H1 (cell line): ENCODE measurements around the gene MYL7. TPM values are rescaled to one million over a fixed set of nuclear protein-coding genes. Genes with fewer than 3 reads are reported as not detected.

ENCODE experiments used
- CTCF ChIA-PET: fragments of 300-600 bp; sonication (Branson Sonifier 250); formaldehyde crosslinking; loops from one replicate; lab custom pipeline; 2021; ENCODE audit not compliant: partially characterized antibody; lab: Charles Lee
- POLR2A ChIA-PET: fragments of 300-600 bp; sonication (Branson Sonifier 250); formaldehyde crosslinking; loops from one replicate; lab custom pipeline; 2021; ENCODE audit warnings: inconsistent platforms; ENCODE audit not compliant: partially characterized antibody; lab: Charles Lee
- DNase-seq, 2 experiments: peaks; one replicate each; pipeline versions ENCODE4 v3.0.0 to v3.0.0-alpha.2; 2010 to 2022; ENCODE audit warnings: low spot score in 2 of 2, low read depth in 1 of 2, mixed read lengths in 1 of 2
- FAIRE-seq: peaks from 2 replicates; lab custom pipeline; 2011; peaks lifted over from hg19 to GRCh38; lab: Jason Lieb, UNC
- H2AFZ ChIP-seq: 2 replicates; pipeline ENCODE4 v1.8.1; 2012; ENCODE audit warnings: low read length, inconsistent platforms
- H2AK5ac ChIP-seq: 2 replicates; pipeline ENCODE4 v1.6.1; 2013; ENCODE audit warnings: low read depth, low read length
- H2BK120ac ChIP-seq: replicated peaks from 2 replicates; pipeline ENCODE3; 2013; ENCODE audit warnings: low read depth, low read length, inconsistent platforms
- H2BK12ac ChIP-seq: 2 replicates; pipeline ENCODE4 v1.6.1; 2013; ENCODE audit warnings: low read depth, low read length
- H2BK15ac ChIP-seq: 2 replicates; pipeline ENCODE4 v1.6.1; 2013; ENCODE audit warnings: low read length
- H2BK20ac ChIP-seq: 2 replicates; pipeline ENCODE4 v1.6.1; 2013; ENCODE audit warnings: low read length
- H2BK5ac ChIP-seq: 2 replicates; pipeline ENCODE4 v1.6.1; 2013; ENCODE audit warnings: low read depth, low read length
- H3K14ac ChIP-seq: 2 replicates; pipeline ENCODE4 v1.6.1; 2013; ENCODE audit warnings: inconsistent platforms; ENCODE audit not compliant: insufficient read length
- H3K18ac ChIP-seq: 2 replicates; pipeline ENCODE4 v1.6.1; 2013; ENCODE audit warnings: low read length; ENCODE audit errors: extremely low read depth
- H3K23ac ChIP-seq: 2 replicates; pipeline ENCODE4 v1.6.1; 2013; ENCODE audit warnings: inconsistent platforms; ENCODE audit not compliant: insufficient read length
- H3K23me2 ChIP-seq: 2 replicates; pipeline ENCODE4 v1.6.1; 2013; ENCODE audit warnings: low read depth, low read length
- H3K27ac ChIP-seq: 2 replicates; pipeline ENCODE4 v1.6.1; 2011; ENCODE audit warnings: low read depth, low read length, inconsistent platforms
- H3K27me3 ChIP-seq, 4 experiments: replicated peaks in 1 of 4; 1 replicate in 1 of 4; 2 replicates in 3 of 4; pipeline versions ENCODE4 v1.6.1 to v1.8.1; 2011 to 2013; ENCODE audit warnings: low read length in 3 of 4, mild to moderate bottlenecking in 3 of 4, inconsistent platforms in 2 of 4, mixed read lengths in 2 of 4, moderate library complexity in 1 of 4; ENCODE audit not compliant: control insufficient read depth in 3 of 4, insufficient read depth in 3 of 4; ENCODE audit errors: extremely low read depth in 1 of 4
- H3K36me3 ChIP-seq, 4 experiments: 2 replicates each; pipeline versions ENCODE4 v1.6.1 to v1.8.1; 2011 to 2013; ENCODE audit warnings: mild to moderate bottlenecking in 4 of 4, low read length in 3 of 4, moderate library complexity in 2 of 4, control low read depth in 1 of 4, inconsistent platforms in 1 of 4; ENCODE audit not compliant: insufficient read depth in 4 of 4, control insufficient read depth in 2 of 4
- H3K4ac ChIP-seq: replicated peaks from 2 replicates; pipeline ENCODE3; 2013; ENCODE audit warnings: low read length, low read depth, mixed read lengths, inconsistent platforms; ENCODE audit not compliant: insufficient read length
- H3K4me1 ChIP-seq, 4 experiments: replicated peaks in 1 of 4; 1 replicate in 1 of 4; 2 replicates in 3 of 4; pipeline versions ENCODE4 v1.6.1 to v1.8.1; 2011 to 2013; ENCODE audit warnings: low read length in 3 of 4, inconsistent platforms in 2 of 4, mixed read lengths in 1 of 4; ENCODE audit not compliant: insufficient read depth in 4 of 4, control insufficient read depth in 3 of 4
- H3K4me2 ChIP-seq, 2 experiments: 2 replicates each; pipeline versions ENCODE4 v1.6.1 to v1.8.1; 2011 to 2013; ENCODE audit warnings: low read depth in 2 of 2, low read length in 2 of 2, control low read depth in 1 of 2, inconsistent platforms in 1 of 2, mild to moderate bottlenecking in 1 of 2; ENCODE audit not compliant: insufficient read depth in 1 of 2
- H3K4me3 ChIP-seq, 4 experiments: fragments of 200-600, 300-600 bp in 1 of 4; sonication (generic), shearing (Covaris generic), sonication (Bioruptor Twin) in 1 of 4; 2 replicates each; pipeline versions ENCODE4 v1.5.1 to v1.8.1; 2011 to 2016; ENCODE audit warnings: low read length in 4 of 4, low read depth in 3 of 4, control low read depth in 2 of 4, inconsistent platforms in 2 of 4, mild to moderate bottlenecking in 2 of 4, mixed read lengths in 1 of 4, moderate library complexity in 1 of 4; ENCODE audit not compliant: insufficient read depth in 2 of 4; ENCODE audit errors: extremely low read depth in 1 of 4
- H3K56ac ChIP-seq: replicated peaks from 2 replicates; pipeline ENCODE3; 2013; ENCODE audit warnings: low read depth, mild to moderate bottlenecking, mixed read lengths, low read length, inconsistent platforms; ENCODE audit not compliant: insufficient read length
- H3K79me1 ChIP-seq: 2 replicates; pipeline ENCODE4 v1.6.1; 2013; ENCODE audit warnings: low read depth, low read length, control low read depth
- H3K79me2 ChIP-seq, 2 experiments: 2 replicates each; pipeline versions ENCODE4 v1.6.1 to v1.8.1; 2012 to 2013; ENCODE audit warnings: low read length in 2 of 2, mild to moderate bottlenecking in 2 of 2, inconsistent platforms in 1 of 2; ENCODE audit not compliant: insufficient read depth in 2 of 2, control insufficient read depth in 1 of 2
- H3K9ac ChIP-seq, 4 experiments: replicated peaks in 1 of 4; 1 replicate in 1 of 4; 2 replicates in 3 of 4; pipeline versions ENCODE4 v1.6.1 to v1.8.1; 2011 to 2013; ENCODE audit warnings: low read depth in 3 of 4, low read length in 3 of 4, control low read depth in 2 of 4, mild to moderate bottlenecking in 2 of 4, moderate library complexity in 2 of 4, inconsistent platforms in 1 of 4; ENCODE audit errors: extremely low read depth in 1 of 4
- H3K9me3 ChIP-seq, 2 experiments: 2 replicates each; pipeline versions ENCODE4 v1.6.1 to v1.8.1; 2012 to 2013; ENCODE audit warnings: mild to moderate bottlenecking in 2 of 2, moderate library complexity in 2 of 2, control low read depth in 1 of 2, inconsistent platforms in 1 of 2, low read depth in 1 of 2, low read length in 1 of 2, mixed read lengths in 1 of 2; ENCODE audit not compliant: insufficient read depth in 2 of 2
- H4K20me1 ChIP-seq, 2 experiments: replicated peaks in 1 of 2; 2 replicates each; pipeline versions ENCODE3 to v1.8.1; 2011 to 2013; ENCODE audit warnings: inconsistent platforms in 2 of 2, low read length in 2 of 2, mild to moderate bottlenecking in 1 of 2; ENCODE audit not compliant: insufficient read depth in 2 of 2, control insufficient read depth in 1 of 2
- H4K5ac ChIP-seq: 2 replicates; pipeline ENCODE4 v1.6.1; 2013; ENCODE audit warnings: low read length, low read depth, mixed read lengths, inconsistent platforms; ENCODE audit not compliant: insufficient read length
- H4K8ac ChIP-seq: 2 replicates; pipeline ENCODE4 v1.8.0; 2013; ENCODE audit warnings: mild to moderate bottlenecking, moderate library complexity, low read length, inconsistent platforms; ENCODE audit not compliant: insufficient read depth; ENCODE audit errors: extremely low read depth
- H4K91ac ChIP-seq: replicated peaks from 2 replicates; pipeline ENCODE3; 2013; ENCODE audit warnings: low read length, mixed read lengths, inconsistent platforms; ENCODE audit not compliant: insufficient read length
- MAFK ChIP-seq: IDR thresholded peaks from 2 replicates; pipeline ENCODE4 v1.6.1; 2012; ENCODE audit warnings: low read depth, mild to moderate bottlenecking, improper control_type of control experiment, low read length
- RXRA ChIP-seq: IDR thresholded peaks from 2 replicates; pipeline ENCODE4 v1.6.1; 2011; ENCODE audit warnings: low read depth, mild to moderate bottlenecking, low read length, moderate library complexity; ENCODE audit not compliant: insufficient read depth
- SIRT6 ChIP-seq: IDR thresholded peaks from one replicate; pipeline ENCODE4 v1.7.1; 2012; ENCODE audit warnings: low read length, inconsistent platforms
- TCF12 ChIP-seq: IDR thresholded peaks from 2 replicates; pipeline ENCODE4 v1.6.1; 2011; ENCODE audit warnings: low read depth, mild to moderate bottlenecking, low read length
- WGBS, 2 experiments: shearing (Covaris generic) in 1 of 2; methylation state at CpG; one replicate each; pipeline versions ENCODE4 v1.1.6 to v1.1.7; 2013 to 2015; ENCODE audit warnings: low lambda C conversion rate in 2 of 2, mixed read lengths in 2 of 2, inconsistent platforms in 1 of 2, low coverage in 1 of 2, missing lambda C conversion rate in 1 of 2; ENCODE audit not compliant: insufficient replicate concordance in 2 of 2, insufficient coverage in 1 of 2, insufficient read length in 1 of 2; ENCODE audit errors: extremely low coverage in 1 of 2, missing lambda C conversion rate in 1 of 2; 5-methylcytosine and 5-hydroxymethylcytosine counted together
- polyA plus RNA-seq, 7 experiments: library from polyadenylated mRNA; depleted of rRNA in 3 of 7; stranded (reverse) in 5 of 7; unstranded in 2 of 7; fragments of >200 nt in 5 of 7; fragments of 200-250 nt in 2 of 7; gene quantifications; 1 replicate in 5 of 7; 2 replicates in 1 of 7; 4 replicates in 1 of 7; pipeline versions ENCODE4 v1.2.1 to v1.2.3, GENCODE V29; 2011 to 2013; ENCODE audit warnings: missing spikeins in 2 of 7, mixed read lengths in 2 of 7
- total RNA-seq: library from RNA; stranded (reverse); fragmentation: NEBNext Ultra II Directional; extraction: Animal tissue kit (Norgen Biotek cat#: 25700); gene quantifications from 2 replicates; pipeline ENCODE4 v1.2.1, GENCODE V29; 2021

The MYL7 gene
- total and polyA plus RNA-seq, 2 of the 8 experiments (the other 6 are each of a cell fraction or from before 2014, with no cell fraction given): 3.3 to 3.4 TPM

DNA sequence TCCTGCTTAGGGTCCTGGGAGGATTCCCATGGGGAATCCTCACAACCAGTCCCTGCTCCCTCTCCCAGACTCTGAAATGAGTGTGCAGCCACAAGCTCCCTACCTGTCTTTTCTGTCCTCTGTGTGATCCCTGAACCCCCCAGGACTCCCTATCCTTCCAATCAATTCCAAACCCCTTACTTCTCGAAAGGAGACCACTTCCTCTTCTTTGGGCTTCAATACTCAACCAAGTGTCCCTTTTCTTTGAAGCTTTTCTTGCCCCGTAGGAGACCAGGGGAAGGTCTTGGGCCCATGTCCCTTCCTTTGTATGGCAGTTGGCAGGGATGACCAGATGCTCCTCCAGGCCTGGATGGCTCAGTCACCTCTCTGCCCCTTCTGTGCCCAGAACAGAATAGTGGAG, 35.3 kb downstream of the MYL7 start:
- no peak overlapping the region for H2BK15ac ChIP-seq
- no peak overlapping the region for H3K23ac ChIP-seq
- no peak overlapping the region for H3K4ac ChIP-seq
- peaks cover 0 to 29% (median 16%) of the 10 kb centered on the region in 4 experiments; a peak in 6 of 7 replicates for H3K27me3 ChIP-seq
- H3K27ac ChIP-seq: no peak overlapping the region
- H4K5ac ChIP-seq: no peak overlapping the region
- peaks cover 0 to 12% (median 9%) of the 10 kb centered on the region in 4 experiments; a peak in 6 of 7 replicates for H3K4me1 ChIP-seq
- no peak overlapping the region for H2AK5ac ChIP-seq
- H2BK20ac ChIP-seq: no peak overlapping the region
- H3K9ac ChIP-seq: no peak overlapping the region
- no peaks in the 10 kb centered on the region; a peak in 1 of 4 replicates for H3K79me2 ChIP-seq
- H3K4me2 ChIP-seq: peak overlapping the region in 1 of 2 experiments; percentile 98; a peak in 1 of 4 replicates
- no peak overlapping the region for H4K8ac ChIP-seq
- no peaks in the 10 kb centered on the region for H3K9me3 ChIP-seq
- H3K18ac ChIP-seq: no peak overlapping the region
- WGBS, 2 experiments: 77% methylated on average over 2 of the region's 2 CpGs; no CpG with 5 or more reads in 1 of the 2 experiments
- H3K4me3 ChIP-seq: no peak overlapping the region
- H3K36me3 ChIP-seq: no peaks in the 10 kb centered on the region; a peak in 2 of 8 replicates
- H2BK12ac ChIP-seq: no peak overlapping the region
- H2BK120ac ChIP-seq: no peak overlapping the region
- H3K14ac ChIP-seq: no peak overlapping the region
- no peak for TF ChIP-seq RXRA
- no peak for TF ChIP-seq SIRT6
- no peak for TF ChIP-seq MAFK
- no peak for TF ChIP-seq TCF12
- no peak overlapping the region for H3K56ac ChIP-seq
- no peak overlapping the region for H2AFZ ChIP-seq
- H3K23me2 ChIP-seq: peaks cover 15% of the 10 kb centered on the region
- no peak overlapping the region for H2BK5ac ChIP-seq
- ChIA-PET CTCF (interaction anchor here (0.8 to 1.4 kb wide), 3 partner anchors 25 to 115 kb away, joined by 3 to 5 read pairs (median 4); no protein-coding TSS in a partner anchor), POLR2A (interaction anchor here (1.1 to 2.0 kb wide), 5 partner anchors 10 to 111 kb away, joined by 3 to 13 read pairs (median 8); partner anchors contain the start of gene POLD2)
- peaks cover 2 to 3% of the 10 kb centered on the region in 2 experiments for H4K20me1 ChIP-seq
- DNase-seq (no peak), FAIRE-seq (no peak)
- peaks cover 4% of the 10 kb centered on the region; the same call in 1 of the 2 replicates for H3K79me1 ChIP-seq
- H4K91ac ChIP-seq: no peak overlapping the region
